ENCODE results near the gene FTO.
A peak's percentile ranks its signal among the peaks of the same experiment; 100 is the strongest.

Gene FTO

GRCh38 chr16:53721017-53721416 lies 17.1 kb downstream of the FTO start:
- DNase-seq (no peak), ATAC-seq (replicated peaks) (no peak)
- Mint-ChIP-seq H3K36me3 (peaks cover 0 to 3% of the 10 kb centered on the region in 2 donors), H3K27ac (no peak overlapping the region), H3K27me3 (no peaks in the 10 kb centered on the region), H3K4me1 (peaks cover 4 to 18% of the 10 kb centered on the region in 2 donors), H3K9me3 (no peaks in the 10 kb centered on the region), H3K4me3 (no peak overlapping the region)

- H3K36me3 Mint-ChIP-seq: peaks cover 8 to 23% of the 10 kb centered on the region in 2 donors
- H3K4me1 Mint-ChIP-seq: peaks cover 10 to 47% of the 10 kb centered on the region in 2 donors
- ATAC-seq (replicated peaks) (peak; percentile 45 to 56), DNase-seq (no peak)
- no peak overlapping the region for H3K27ac Mint-ChIP-seq
- H3K9me3 Mint-ChIP-seq: peaks cover 0 to 10% of the 10 kb centered on the region in 2 donors
- no peak overlapping the region for H3K4me3 Mint-ChIP-seq
- no peaks in the 10 kb centered on the region for H3K27me3 Mint-ChIP-seq
Observed at GRCh38 chr16:53726625-53727024, 22.7 kb downstream of the FTO start.

GRCh38 chr16:53730693-53731092 lies 26.7 kb downstream of the FTO start:
- ATAC-seq (replicated peaks) (no peak), DNase-seq (no peak)
- Mint-ChIP-seq H3K27ac (no peak overlapping the region), H3K4me3 (no peak overlapping the region), H3K27me3 (no peaks in the 10 kb centered on the region), H3K36me3 (peaks cover 11 to 26% of the 10 kb centered on the region in 2 donors), H3K4me1 (peaks cover 21 to 66% of the 10 kb centered on the region in 2 donors), H3K9me3 (peaks cover 0 to 10% of the 10 kb centered on the region in 2 donors)

- H3K27me3 Mint-ChIP-seq: no peaks in the 10 kb centered on the region
- no peak overlapping the region for H3K27ac Mint-ChIP-seq
- peaks cover 6 to 19% of the 10 kb centered on the region in 2 donors for H3K36me3 Mint-ChIP-seq
- ATAC-seq (replicated peaks) (no peak), DNase-seq (no peak)
- peaks cover 0 to 7% of the 10 kb centered on the region in 2 donors for H3K9me3 Mint-ChIP-seq
- no peak overlapping the region for H3K4me3 Mint-ChIP-seq
- peaks cover 26 to 62% of the 10 kb centered on the region in 2 donors for H3K4me1 Mint-ChIP-seq
Observed at GRCh38 chr16:53732296-53732929, 28.5 kb downstream of the FTO start.

GRCh38 chr16:53734908-53735307 lies 31.0 kb downstream of the FTO start:
- Mint-ChIP-seq H3K9me3 (no peaks in the 10 kb centered on the region), H3K36me3 (peaks cover 3 to 4% of the 10 kb centered on the region in 2 donors), H3K4me1 (peaks cover 23 to 46% of the 10 kb centered on the region in 2 donors), H3K4me3 (no peak overlapping the region), H3K27me3 (no peaks in the 10 kb centered on the region), H3K27ac (no peak overlapping the region)
- DNase-seq: no peak
- ATAC-seq (replicated peaks): no peak

GRCh38 chr16:53736297-53736696 lies 32.3 kb downstream of the FTO start:
- Mint-ChIP-seq H3K9me3 (no peaks in the 10 kb centered on the region), H3K27me3 (no peaks in the 10 kb centered on the region), H3K36me3 (peaks cover 3 to 4% of the 10 kb centered on the region in 2 donors), H3K4me3 (no peak overlapping the region), H3K27ac (no peak overlapping the region), H3K4me1 (peaks cover 20 to 40% of the 10 kb centered on the region in 2 donors)
- ATAC-seq (replicated peaks): no peak
- DNase-seq: no peak

- Mint-ChIP-seq H3K36me3 (peaks cover 1% of the 10 kb centered on the region in 2 donors), H3K9me3 (no peaks in the 10 kb centered on the region), H3K4me1 (peaks cover 15 to 34% of the 10 kb centered on the region in 2 donors), H3K27ac (no peak overlapping the region), H3K4me3 (no peak overlapping the region), H3K27me3 (no peaks in the 10 kb centered on the region)
- ATAC-seq (replicated peaks) (no peak), DNase-seq (no peak)
Observed at GRCh38 chr16:53737552-53737951, 33.6 kb downstream of the FTO start.

- no peaks in the 10 kb centered on the region for H3K27me3 Mint-ChIP-seq
- ATAC-seq (replicated peaks) (no peak), DNase-seq (no peak)
- peaks cover 21 to 28% of the 10 kb centered on the region in 2 donors for H3K4me1 Mint-ChIP-seq
- no peak overlapping the region for H3K27ac Mint-ChIP-seq
- no peaks in the 10 kb centered on the region for H3K9me3 Mint-ChIP-seq
- peaks cover 0 to 3% of the 10 kb centered on the region in 2 donors for H3K36me3 Mint-ChIP-seq
- H3K4me3 Mint-ChIP-seq: no peak overlapping the region
Observed at GRCh38 chr16:53740476-53740875, 36.5 kb downstream of the FTO start.

GRCh38 chr16:53740933-53741531 lies 37.1 kb downstream of the FTO start:
- no peaks in the 10 kb centered on the region for H3K27me3 Mint-ChIP-seq
- peaks cover 0 to 2% of the 10 kb centered on the region in 2 donors for H3K36me3 Mint-ChIP-seq
- peaks cover 25 to 30% of the 10 kb centered on the region in 2 donors for H3K4me1 Mint-ChIP-seq
- no peak for DNase-seq
- H3K9me3 Mint-ChIP-seq: no peaks in the 10 kb centered on the region
- H3K4me3 Mint-ChIP-seq: no peak overlapping the region
- H3K27ac Mint-ChIP-seq: no peak overlapping the region
- ATAC-seq (replicated peaks): no peak

- DNase-seq: no peak
- no peak for ATAC-seq (replicated peaks)
- H3K9me3 Mint-ChIP-seq: no peaks in the 10 kb centered on the region
- no peaks in the 10 kb centered on the region for H3K27me3 Mint-ChIP-seq
- H3K27ac Mint-ChIP-seq: no peak overlapping the region
- no peak overlapping the region for H3K4me3 Mint-ChIP-seq
- peaks cover 22 to 29% of the 10 kb centered on the region in 2 donors for H3K4me1 Mint-ChIP-seq
- peaks cover 0 to 2% of the 10 kb centered on the region in 2 donors for H3K36me3 Mint-ChIP-seq
Observed at GRCh38 chr16:53741546-53741945, 37.6 kb downstream of the FTO start.

GRCh38 chr16:53743149-53743566 lies 39.2 kb downstream of the FTO start:
- DNase-seq: no peak
- Mint-ChIP-seq H3K27ac (no peak overlapping the region), H3K27me3 (no peaks in the 10 kb centered on the region), H3K4me1 (peaks cover 26 to 36% of the 10 kb centered on the region in 2 donors), H3K36me3 (peaks cover 6 to 9% of the 10 kb centered on the region in 2 donors), H3K4me3 (no peak overlapping the region), H3K9me3 (peaks cover 3 to 6% of the 10 kb centered on the region in 2 donors)
- ATAC-seq (replicated peaks): peak; percentile 33 to 57

GRCh38 chr16:53744449-53744848 lies 40.5 kb downstream of the FTO start:
- H3K27ac Mint-ChIP-seq: peak overlapping the region; percentile 42
- no peak overlapping the region for H3K4me3 Mint-ChIP-seq
- ATAC-seq (replicated peaks) (peak; percentile 72 to 85), DNase-seq (no peak)
- H3K36me3 Mint-ChIP-seq: peaks cover 6 to 9% of the 10 kb centered on the region in 2 donors
- peaks cover 3 to 6% of the 10 kb centered on the region in 2 donors for H3K9me3 Mint-ChIP-seq
- peaks cover 26 to 36% of the 10 kb centered on the region in 2 donors for H3K4me1 Mint-ChIP-seq
- no peaks in the 10 kb centered on the region for H3K27me3 Mint-ChIP-seq

GRCh38 chr16:53745086-53745485 lies 41.1 kb downstream of the FTO start:
- Mint-ChIP-seq H3K9me3 (peaks cover 3 to 6% of the 10 kb centered on the region in 2 donors), H3K4me1 (peaks cover 26 to 36% of the 10 kb centered on the region in 2 donors), H3K27ac (peak overlapping the region; percentile 44), H3K4me3 (no peak overlapping the region), H3K27me3 (no peaks in the 10 kb centered on the region), H3K36me3 (peaks cover 6 to 9% of the 10 kb centered on the region in 2 donors)
- DNase-seq: no peak
- no peak for ATAC-seq (replicated peaks)

- peaks cover 26 to 36% of the 10 kb centered on the region in 2 donors for H3K4me1 Mint-ChIP-seq
- H3K27ac Mint-ChIP-seq: no peak overlapping the region
- peaks cover 3 to 6% of the 10 kb centered on the region in 2 donors for H3K9me3 Mint-ChIP-seq
- no peak overlapping the region for H3K4me3 Mint-ChIP-seq
- no peak for DNase-seq
- ATAC-seq (replicated peaks): peak in 1 of 2 donors; percentile 41
- H3K27me3 Mint-ChIP-seq: no peaks in the 10 kb centered on the region
- peaks cover 6 to 9% of the 10 kb centered on the region in 2 donors for H3K36me3 Mint-ChIP-seq
Observed at GRCh38 chr16:53745753-53746266, 41.9 kb downstream of the FTO start.

GRCh38 chr16:53752560-53752959 lies 48.6 kb downstream of the FTO start:
- H3K4me1 Mint-ChIP-seq: peaks cover 8 to 19% of the 10 kb centered on the region in 2 donors
- peaks cover 2 to 5% of the 10 kb centered on the region in 2 donors for H3K9me3 Mint-ChIP-seq
- H3K36me3 Mint-ChIP-seq: peaks cover 4 to 5% of the 10 kb centered on the region in 2 donors
- H3K27ac Mint-ChIP-seq: no peak overlapping the region
- ATAC-seq (replicated peaks) (no peak), DNase-seq (no peak)
- no peaks in the 10 kb centered on the region for H3K27me3 Mint-ChIP-seq
- no peak overlapping the region for H3K4me3 Mint-ChIP-seq

Measured in stimulated activated naive B cell treated with anti-CD40 and anti-IgM and Interleukin-4, amounts not matched to agents 10 μg/mL and 1 μg/mL and 100 μg/mL, for 72 hours (primary cell).